Measurements from ENCODE around the gene C10orf62.
A peak's percentile ranks its signal among the peaks of the same experiment; 100 is the strongest.

Gene C10orf62

GRCh38 chr10:97608991-97609561, 19.6 kb downstream of the C10orf62 start:
- TF ChIP-seq CTCF (IDR thresholded peaks at IDR 0.05; ENCODE audit: low read depth, low read length) = no peak
- no peak for DNase-seq (ENCODE audit: extremely low read depth, low read depth)

GRCh38 chr10:97611473-97611872, 22.0 kb downstream of the C10orf62 start:
- DNase-seq (ENCODE audit: extremely low read depth, low read depth) = no peak
- no peak for TF ChIP-seq CTCF (IDR thresholded peaks at IDR 0.05; ENCODE audit: low read depth, low read length)

GRCh38 chr10:97612386-97612785, 22.9 kb downstream of the C10orf62 start:
- no peak for DNase-seq (ENCODE audit: extremely low read depth, low read depth)

GRCh38 chr10:97618285-97618684, 28.8 kb downstream of the C10orf62 start:
- TF ChIP-seq CTCF (IDR thresholded peaks at IDR 0.05; ENCODE audit: low read depth, low read length) = no peak
- no peak for DNase-seq (ENCODE audit: extremely low read depth, low read depth)

More at GRCh38 chr10:97612386-97612785, 22.9 kb downstream of the C10orf62 start:
- TF ChIP-seq CTCF (IDR thresholded peaks at IDR 0.05; ENCODE audit: low read depth, low read length) = peak; percentile 30

- no peak for DNase-seq (ENCODE audit: extremely low read depth, low read depth)
- no peak for TF ChIP-seq CTCF (IDR thresholded peaks at IDR 0.05; ENCODE audit: low read depth, low read length)
Measured at GRCh38 chr10:97618733-97619132, 29.2 kb downstream of the C10orf62 start.

- DNase-seq (ENCODE audit: extremely low read depth, low read depth) = no peak
- TF ChIP-seq CTCF (IDR thresholded peaks at IDR 0.05; ENCODE audit: low read depth, low read length) = no peak
Measured at GRCh38 chr10:97623277-97623676, 33.8 kb downstream of the C10orf62 start.

- DNase-seq (ENCODE audit: extremely low read depth, low read depth) = no peak
Measured at GRCh38 chr10:97627731-97628130, 38.2 kb downstream of the C10orf62 start.

More at GRCh38 chr10:97627731-97628130, 38.2 kb downstream of the C10orf62 start:
- TF ChIP-seq CTCF (IDR thresholded peaks at IDR 0.05; ENCODE audit: low read depth, low read length) = no peak
